Activated CD4-positive, alpha-beta T cell treated with anti-CD3 and anti-CD28 coated beads, Interleukin-2, Interleukin-4, amounts not matched to agents 100 ng/mL and 50 ng/mL, durations not matched to agents 16 hours and 8 hours (primary cell): ENCODE results near the gene AP2B1.
A peak's percentile ranks its signal among the peaks of the same experiment; 100 is the strongest.
"Not testable (repeated sequence)": the region's sequence is repeated elsewhere in the genome, so short reads cannot be mapped to it uniquely, and the experiment has no call there.

Experiments
- DNase-seq: peaks from one replicate; pipeline ENCODE4 v3.0.0-alpha.2; 2020; ENCODE audit warnings: low spot score

Gene AP2B1

DNA sequence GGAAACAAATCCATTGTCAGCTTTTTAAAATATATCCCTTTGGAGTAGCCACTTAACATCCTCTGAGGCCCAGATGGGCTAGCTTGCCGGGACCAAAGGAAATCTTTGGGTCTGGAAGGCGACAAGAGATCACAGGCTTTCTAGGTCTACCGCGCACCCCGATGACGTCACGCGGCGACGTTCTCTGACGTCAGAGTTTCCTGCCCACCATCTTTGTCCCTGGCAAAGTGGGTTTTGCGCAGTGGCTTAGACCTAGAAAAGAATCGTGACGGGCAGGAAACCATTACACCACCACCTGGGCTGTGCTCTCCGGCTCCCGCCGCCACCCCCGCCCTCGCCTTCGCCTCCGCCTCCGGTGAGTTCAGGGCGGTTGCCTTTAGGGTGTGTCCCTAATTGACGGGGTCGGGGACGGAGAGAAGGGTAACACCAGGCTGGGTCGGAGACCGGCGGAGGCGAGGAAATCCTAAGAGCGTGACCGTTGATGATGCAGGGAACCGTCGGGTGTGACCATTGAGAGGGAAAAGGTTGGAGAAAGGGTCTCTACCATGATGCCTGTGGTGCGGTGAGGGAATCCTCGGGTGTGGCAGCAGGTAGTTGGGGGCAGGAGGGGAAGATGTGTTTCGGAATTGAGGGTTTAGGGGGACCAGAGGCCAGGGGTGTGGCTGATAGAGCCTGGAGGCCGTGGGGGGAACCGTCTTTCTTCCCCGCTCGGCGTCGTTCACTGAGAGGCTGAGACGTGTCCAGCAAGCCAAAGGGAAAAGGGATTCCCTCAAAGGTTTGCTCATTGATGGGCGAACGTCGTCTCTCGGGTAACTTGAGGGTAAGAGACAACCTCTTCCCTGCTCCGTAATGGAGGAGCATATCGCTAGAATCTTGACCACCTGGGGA, at the start of gene AP2B1:
AP2B1 (plus strand) TSS at position 249 of the 888 bp plus-strand sequence. CDS start 6,709 bp downstream, outside the sequence.
- peak; percentile 98 for DNase-seq

DNA sequence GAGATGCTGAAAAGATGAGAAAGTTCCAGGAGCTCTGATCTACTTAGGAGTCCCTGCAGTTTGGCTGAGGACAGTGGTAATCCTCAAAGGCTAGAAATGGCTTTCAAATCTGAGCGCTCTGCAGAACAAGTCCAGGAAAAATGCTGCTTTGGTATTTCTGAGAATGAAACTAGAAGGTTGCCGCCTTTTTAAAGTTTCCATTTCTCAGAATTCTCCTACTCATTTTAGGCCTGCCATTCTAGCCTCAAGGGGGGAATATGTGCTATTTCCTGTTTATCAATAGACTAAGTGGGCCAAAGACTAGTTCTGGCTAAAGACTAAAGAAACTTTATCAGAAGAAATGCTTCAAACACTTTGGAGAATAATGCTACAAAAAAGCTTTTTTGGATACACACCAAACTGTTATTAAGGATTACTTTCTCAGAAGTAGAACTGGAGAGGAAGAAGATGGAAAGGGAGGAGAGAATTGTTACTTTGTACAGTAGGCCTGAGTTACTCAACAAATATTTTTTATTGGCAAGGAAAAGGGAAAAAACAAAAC, 49.5 kb upstream of the AP2B1 start, which contains the start of gene SLFN12L:
SLFN12L (minus strand) TSS at position 78 of the 541 bp plus-strand sequence. CDS start 15,314 bp downstream, outside the sequence.
- peak; percentile 91 for DNase-seq

DNA sequence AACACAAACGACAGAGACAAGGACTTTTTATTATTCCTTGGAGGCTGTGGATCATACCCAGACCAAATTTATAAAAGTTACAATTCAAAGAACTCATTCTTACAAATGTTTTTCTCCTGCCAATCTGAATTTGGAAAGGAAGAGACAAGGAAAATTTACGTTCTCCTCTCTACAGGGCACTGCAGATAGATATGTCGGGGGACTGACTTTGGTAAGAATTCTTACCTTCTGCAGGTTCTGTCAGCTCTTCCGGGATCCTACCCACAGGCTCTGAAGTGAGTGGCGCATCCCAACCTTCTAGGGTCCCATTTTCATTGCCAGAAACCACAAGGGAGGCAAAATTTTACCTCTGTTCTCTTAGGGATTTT, 47.5 kb upstream of the AP2B1 start:
- no peak for DNase-seq

DNA sequence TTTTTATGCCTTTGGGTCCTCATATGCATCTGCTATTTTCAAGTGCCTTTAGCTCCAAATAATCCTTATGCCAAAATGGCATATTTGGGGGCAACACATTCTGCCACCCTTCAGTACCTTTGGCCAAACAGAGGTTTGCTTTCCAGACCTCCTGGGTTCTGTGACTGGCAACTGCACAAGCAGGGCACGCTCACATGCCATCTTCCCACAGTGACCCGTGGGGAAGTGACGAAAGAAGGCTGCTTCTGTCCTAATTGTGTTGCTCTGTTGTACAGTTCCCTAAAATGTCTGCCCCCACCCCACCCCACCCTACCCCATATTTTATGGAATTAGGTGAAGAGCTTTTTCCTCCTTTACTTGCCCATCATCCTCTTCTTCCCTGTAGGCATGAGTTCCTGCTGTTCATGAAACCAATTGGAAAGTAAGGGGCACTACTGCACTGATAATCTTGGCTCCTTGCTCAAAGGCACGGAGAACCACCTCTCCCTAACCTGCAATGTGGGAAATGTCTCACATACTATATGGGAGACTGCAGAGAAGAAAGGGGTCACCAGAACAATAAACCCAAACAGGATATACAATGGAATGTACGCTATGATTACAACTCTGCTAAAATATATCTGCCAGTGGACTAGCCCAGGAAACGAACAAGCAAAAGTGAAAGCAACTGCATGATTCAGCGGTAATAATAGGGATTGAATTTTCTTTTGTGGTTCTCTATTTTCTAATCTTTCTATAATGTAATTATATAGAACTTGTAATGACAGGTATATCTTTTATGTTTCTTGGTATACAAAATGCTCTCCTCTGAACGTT, 46.3 kb upstream of the AP2B1 start:
- peak; percentile 65 for DNase-seq

DNA sequence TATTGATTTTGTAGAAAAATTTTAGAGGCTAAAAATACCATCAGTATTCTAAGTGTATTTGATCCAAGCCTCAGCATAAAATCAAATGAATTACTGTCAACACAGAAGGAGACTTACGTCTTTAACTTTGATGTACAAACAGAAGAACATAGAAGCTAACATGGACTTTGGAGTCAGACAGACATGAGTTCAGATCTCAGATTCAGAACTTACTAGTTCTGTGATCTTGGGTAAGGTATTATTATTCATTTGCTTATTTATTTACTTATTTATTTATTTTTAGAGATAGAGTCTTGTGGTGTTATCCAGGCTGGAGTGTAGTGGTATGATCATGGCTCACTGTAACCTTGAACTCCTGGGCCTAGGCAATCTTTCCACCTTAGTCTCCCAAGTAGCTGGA, 45.7 kb upstream of the AP2B1 start:
- DNase-seq: no peak

DNA sequence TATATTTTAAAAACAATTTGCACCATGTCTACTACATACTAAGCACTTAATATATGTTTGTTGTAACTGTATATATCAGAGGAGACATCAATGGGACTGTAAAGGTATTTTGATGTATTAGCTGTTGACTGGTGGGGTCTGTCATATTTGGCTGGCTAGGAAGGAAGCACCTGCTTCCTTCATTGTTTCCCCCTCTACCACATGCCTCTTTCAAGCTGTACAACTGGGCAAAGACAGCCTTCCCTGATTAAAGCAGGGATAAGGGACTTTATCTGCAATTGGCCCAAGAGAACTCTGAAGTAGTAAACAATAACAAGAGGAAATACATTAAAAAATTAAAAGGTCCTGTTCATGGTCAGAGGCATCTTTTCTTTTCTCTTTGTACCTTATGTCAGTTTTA, 44.1 kb upstream of the AP2B1 start:
- no peak for DNase-seq

DNA sequence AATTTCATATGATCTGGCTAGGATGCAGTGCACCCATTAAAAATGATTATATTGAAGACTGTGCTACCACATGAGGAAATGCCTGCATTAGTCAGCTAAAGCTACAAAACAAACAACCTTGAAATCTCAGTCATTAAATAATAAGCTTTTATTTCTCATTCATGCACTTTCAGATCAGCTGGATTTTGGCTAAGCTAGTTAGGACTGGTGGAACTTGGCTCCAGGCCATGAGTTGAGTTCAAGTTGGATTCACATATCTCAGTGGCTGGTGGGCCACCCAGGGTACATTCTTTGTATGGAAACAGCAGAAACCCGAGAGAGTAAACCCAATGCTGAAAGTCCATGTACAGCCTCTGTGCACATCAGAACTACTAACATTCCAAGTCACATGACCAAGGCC, 43.3 kb upstream of the AP2B1 start:
- no peak for DNase-seq

DNA sequence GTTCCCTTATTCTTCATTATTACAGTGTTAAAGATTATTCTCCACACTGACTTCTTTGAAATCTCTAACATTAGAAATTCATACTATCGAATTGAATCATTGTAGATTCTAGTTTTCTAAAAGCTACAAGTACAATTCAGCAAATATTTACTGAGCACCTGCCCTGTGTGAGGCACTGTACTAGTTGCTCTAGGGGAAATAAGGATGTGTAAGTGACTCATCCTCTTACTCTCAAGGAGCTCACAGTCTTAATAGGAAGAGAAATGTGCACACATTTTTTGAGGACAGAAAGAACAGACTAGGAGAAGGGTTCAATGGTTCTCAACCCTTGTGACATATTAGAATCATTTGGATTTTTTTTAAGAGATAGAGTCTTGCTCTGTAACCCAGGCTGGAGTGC, 42.0 kb upstream of the AP2B1 start:
- no peak for DNase-seq

DNA sequence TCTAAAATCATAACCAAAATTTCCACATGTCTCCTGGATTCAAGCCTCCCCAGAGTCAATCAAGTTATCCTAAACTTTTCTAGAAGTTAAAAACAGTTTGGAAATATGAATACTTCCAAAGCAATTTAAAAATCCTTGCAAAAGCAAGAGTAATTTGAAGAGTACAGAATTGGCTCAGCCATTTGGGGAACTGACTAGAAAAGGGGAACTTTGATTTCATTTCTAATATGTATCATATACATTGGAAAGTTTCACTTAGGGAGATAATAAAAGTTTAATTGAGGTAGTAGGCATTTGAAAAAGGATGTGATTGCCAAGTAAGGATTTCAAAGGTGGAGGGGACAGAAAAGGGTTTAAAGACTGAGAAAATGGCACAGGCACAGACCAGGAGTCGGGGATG, 40.6 kb upstream of the AP2B1 start:
- DNase-seq: no peak

DNA sequence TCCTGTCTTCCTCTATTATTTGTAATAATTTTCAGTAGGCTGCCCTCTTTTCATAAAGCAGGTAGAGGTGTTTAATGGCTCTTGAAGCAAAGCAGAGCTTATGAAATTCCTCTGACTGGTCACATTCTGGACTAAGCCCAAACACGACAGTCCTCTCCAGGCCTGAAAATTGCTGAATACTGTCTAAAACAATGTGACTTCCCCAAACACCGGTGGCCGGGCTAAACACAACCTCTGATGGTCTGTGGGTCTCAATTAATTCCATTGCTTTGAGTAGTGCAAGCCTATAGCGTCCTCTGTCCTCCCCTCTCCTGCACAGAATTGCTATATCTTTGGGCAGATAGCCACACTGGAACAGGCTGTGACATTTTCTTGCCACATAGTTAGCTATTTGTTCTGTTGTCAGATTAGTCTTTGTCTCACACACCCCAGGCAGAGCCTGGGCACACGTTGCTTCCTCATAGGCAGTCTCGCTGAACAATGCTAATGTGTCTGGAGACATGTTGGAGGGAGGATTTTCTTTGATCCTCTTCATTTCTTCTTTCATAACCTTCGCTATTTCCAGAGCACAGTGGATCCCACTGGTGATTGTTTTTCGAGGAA, 38.8 kb upstream of the AP2B1 start:
- DNase-seq: no peak

DNA sequence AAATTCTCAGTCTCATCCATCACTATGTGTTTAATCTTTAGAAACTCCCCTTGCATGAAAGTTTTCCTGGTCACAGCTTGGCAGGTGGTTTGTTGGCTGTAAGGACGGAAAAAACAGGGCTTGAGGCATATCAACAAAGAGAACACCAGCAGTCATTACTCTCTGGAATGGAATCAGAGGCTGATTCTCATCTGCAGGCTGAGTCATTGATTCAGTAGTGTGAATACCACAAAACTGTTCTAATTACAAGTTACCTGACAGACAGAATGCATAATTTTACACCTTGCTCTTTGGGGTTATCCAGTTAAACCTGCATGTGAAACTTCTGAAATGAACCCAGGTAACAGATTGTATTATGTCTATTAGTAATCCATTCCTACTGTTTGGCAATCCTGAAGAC, 38.1 kb upstream of the AP2B1 start:
- DNase-seq: no peak

DNA sequence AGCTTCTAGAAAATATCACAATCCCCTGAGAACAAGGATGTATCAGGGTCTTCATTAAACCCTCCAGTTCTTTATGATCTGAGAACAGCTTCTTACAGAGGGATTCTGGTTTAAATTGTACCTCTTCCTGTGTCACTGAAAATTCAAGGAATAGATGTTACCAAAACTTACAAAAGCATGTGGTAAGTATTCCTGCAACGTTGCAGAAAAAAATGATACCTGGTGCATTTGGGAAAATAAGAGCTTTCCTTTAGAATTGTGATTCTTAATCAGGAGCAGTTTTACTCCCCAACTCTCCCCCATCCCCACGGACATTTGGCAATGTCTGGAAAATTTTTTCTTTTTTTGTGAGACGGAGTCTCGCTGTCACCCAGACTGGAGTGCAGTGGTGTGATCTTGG, 33.8 kb upstream of the AP2B1 start:
- no peak for DNase-seq

DNA sequence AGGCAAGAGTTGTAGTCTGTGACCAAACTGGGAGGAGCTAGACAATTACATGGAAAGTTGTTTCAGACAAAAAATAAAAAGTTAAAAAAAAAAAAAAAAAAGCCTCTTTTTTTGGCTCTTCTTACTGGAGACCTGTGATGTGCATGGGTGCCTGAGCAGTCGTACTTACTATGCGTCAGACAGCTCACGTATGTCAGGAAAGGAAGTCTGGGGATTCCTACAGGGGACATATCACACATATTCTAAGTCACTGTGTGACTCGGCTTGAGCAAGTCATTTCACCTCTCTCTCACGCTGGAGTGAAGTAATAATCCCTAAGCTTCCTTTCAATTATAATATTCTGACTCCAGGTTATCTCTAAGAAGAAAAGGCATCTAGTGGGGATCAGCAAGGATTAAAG, 32.5 kb upstream of the AP2B1 start:
- no peak for DNase-seq

DNA sequence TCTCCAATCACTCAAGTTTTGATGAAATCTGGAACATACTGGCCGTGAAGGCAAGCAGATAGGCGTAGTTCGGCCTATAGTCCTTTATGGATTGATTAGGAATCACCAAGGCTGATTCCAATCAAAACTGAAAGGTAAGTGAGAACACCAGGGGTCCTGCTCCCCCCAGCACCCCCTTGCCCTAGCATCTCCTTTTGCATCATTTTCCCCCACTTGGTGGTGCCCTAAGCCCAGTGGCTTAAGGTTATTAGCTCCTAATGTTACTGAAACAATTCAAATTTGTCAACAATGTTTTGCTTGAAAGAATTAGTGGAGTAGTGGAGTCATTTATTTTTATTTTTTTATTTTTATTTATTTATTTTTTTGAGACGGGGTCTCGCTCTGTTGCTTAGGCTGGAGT, 31.4 kb upstream of the AP2B1 start:
- DNase-seq: no peak

DNA sequence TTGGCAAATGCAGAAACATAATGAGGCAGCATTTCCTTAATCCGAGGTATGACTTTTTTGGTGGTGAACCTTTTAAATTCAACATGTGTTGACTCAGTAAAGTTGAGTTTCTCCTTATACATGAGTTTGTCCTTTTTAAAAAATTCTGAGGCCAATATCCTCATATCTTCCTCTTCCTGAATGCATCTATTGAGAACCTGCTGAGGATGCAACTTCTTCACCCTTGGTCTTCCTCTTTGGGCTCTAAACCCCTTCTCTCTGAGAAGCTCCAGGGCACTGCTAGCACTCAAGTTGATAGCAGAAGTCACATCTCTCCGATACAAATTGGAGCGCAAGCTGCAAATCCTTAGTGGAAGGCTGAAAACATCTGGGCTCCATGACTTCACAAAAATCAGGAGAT, 29.8 kb upstream of the AP2B1 start:
- DNase-seq: no peak

DNA sequence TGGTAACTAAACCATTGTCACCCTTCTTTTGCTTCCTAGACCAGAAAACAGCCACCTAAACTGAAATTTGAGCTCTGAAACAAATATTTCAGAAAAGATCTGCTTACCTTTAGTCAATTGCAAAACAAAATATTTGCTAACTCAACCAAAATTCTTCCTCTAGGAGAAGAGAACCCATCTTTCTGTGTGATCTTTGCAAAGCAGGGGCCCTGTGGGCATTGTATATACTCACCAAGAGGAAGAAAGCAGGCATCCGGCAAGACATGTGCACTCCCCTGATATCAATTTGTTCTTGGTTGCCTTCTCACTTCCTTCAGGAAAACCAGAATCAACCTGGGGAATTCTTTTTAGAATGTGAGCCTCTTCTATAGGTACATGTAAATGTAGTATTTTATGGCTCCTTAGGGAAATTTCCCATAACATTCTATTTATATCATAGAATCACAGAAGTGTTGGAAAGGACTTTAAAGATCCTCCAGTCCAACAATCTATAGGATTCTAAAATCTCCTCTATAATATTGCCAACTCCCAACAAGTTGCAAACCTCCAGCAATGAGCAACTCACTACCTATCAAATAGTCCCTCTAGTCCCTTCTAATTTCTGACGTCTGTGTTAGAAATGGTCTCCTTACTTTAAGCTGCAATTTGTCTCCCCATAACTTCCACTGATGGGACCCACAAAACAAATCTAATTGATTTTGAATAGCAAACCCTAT, 27.5 kb upstream of the AP2B1 start:
- no peak for DNase-seq

DNA sequence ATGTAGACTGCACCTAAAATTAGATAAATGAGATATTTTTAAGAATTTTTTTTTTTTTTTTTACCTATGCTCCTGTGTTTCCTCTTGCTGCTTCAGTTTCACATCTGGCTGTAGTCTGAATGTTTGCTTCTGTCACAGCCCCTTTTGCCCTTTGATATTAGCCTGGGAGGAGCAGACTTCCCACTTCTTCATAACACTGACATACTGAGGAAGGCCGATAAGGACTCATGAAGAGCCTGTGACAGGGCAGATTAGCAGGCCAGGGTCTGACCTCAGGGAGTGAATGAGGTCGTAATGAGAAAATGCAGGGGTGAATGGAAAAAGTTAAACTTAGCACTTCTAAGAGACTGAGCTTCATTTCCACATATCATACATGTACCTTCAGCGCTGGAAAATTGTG, 26.4 kb upstream of the AP2B1 start, which contains the start of gene SLFN14:
SLFN14 (minus strand) TSS at position 117 of the 400 bp plus-strand sequence. CDS start 2,757 bp downstream, outside the sequence.
- no peak for DNase-seq

DNA sequence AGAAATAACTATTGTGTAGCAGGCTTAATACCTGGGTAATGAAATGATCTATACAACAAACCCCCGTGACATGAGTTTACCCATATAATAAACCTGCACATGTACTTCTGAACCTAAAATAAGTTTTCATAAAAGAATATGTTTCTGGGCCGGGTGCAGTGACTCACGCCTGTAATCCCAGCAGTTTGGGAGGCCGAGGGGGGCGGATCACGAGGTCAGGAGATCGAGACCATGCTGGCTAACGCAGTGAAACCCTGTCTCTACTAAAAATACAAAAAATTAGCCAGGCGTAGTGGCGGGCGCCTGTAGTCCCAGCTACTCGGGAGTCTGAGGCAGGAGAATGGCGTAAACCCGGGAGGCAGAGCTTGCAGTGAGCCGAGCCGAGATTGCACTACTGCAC, 23.9 kb upstream of the AP2B1 start:
- DNase-seq: not testable (repeated sequence)

DNA sequence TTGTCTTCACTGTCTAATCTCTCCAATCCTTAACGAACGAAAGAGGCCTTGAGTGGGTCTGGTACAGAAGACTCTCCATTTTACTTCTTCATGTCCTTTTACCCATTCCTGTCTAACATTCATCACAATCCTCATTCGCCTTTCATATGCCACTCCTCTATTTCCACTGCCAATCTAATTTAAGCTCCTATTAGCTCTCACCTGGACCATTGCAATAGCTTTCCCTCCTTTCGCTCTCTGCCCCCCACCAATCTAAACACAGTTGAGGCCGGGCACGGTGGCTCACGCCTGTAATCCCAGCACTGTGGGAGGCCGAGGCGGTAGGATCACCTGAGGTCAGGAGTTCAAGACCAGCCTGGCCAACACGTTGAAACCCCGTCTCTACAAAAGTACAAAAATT, 20.2 kb upstream of the AP2B1 start:
- no peak for DNase-seq

DNA sequence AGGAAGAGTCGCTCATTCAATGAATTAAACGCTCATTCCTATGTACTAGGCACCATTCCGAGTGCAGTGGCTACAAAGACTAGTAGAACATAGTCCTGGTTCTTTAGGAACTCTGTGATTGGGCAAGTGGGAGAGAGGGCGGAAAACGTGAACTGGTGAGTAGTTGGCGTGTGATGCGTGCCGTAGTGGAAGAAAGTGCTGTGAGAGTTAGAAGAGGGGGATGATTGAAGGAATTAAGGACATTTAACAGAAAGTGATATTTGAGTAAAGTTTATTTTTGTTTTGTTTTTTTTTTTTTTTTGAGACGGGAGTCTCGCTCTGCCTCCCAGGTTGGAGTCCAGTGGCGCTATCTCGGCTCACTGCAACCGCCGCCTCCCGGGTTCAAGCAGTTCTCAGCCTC, 18.6 kb upstream of the AP2B1 start:
- DNase-seq: peak; percentile 41

DNA sequence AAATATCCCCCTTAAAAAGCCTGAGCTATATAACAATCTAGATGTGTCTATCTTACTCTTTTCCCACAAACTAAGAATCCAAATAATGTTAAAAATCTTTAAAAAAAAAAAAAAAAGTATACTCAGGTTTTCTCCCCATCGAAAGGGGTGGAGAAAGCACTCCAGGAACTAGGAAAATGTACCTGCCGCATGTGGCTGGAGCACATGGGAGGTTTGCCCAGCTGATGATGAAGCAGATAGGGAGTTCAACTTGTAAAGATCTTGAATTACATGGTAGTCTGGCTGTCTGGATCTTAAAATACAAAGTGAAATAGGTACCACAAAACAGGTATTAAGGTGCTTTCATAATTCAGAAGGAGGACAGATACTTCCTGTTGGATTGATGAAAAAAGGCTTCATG, 17.7 kb upstream of the AP2B1 start:
- no peak for DNase-seq

DNA sequence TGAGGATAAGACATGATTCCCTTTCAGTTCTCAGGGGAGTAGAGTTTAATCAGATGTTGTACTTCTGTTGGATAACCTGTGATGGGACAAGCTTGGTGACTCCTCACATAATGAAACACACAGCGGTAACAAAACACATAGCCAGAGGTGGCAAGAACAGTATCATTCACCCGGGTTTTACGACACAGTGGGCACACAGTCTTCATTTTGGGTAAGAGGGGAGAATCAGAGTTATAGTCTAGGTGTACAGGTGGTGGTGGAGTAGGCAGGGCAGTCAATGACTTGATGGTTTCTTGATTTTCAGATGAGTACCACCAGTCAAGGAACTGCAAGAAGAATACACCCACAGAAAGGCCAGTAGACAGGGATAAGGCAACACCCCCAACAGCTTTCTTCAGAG, 11.4 kb upstream of the AP2B1 start:
- no peak for DNase-seq
